RWPE2 (cell line): ENCODE measurements around the gene RUNX3.
A peak's percentile ranks its signal among the peaks of the same experiment; 100 is the strongest.

Source experiments
- ATAC-seq: fragments of 200-7000 bp; cut with Tn5 transposase; 3 replicates; pipeline ENCODE4 v1.9.1; 2021; ENCODE audit warnings: low read depth
- DNase-seq: peaks from one replicate; pipeline ENCODE4 v3.0.0-alpha.2; 2020; ENCODE audit warnings: low spot score
- H3K27ac ChIP-seq: fragments of 450-650 bp; 2 replicates; pipeline ENCODE4 v1.5.1; 2017; ENCODE audit warnings: mild to moderate bottlenecking; ENCODE audit not compliant: poor library complexity, severe bottlenecking
- H3K27me3 ChIP-seq: fragments of 250-450 bp; sonication (Bioruptor Pico); 2 replicates; pipeline ENCODE4 v1.5.1; 2021; ENCODE audit warnings: mild to moderate bottlenecking, moderate library complexity; ENCODE audit not compliant: insufficient read depth, poor library complexity, severe bottlenecking
- H3K36me3 ChIP-seq: fragments of 250-450 bp; sonication (Bioruptor Pico); 2 replicates; pipeline ENCODE4 v1.5.1; 2020; ENCODE audit warnings: low read depth, mild to moderate bottlenecking, moderate library complexity
- H3K4me1 ChIP-seq: fragments of 250-450 bp; sonication (Bioruptor Pico); 2 replicates; pipeline ENCODE4 v1.5.1; 2021; ENCODE audit warnings: mild to moderate bottlenecking, moderate library complexity; ENCODE audit not compliant: insufficient read depth, poor library complexity, severe bottlenecking
- H3K4me3 ChIP-seq: fragments of 250-450 bp; sonication (Bioruptor Pico); 2 replicates; pipeline ENCODE4 v1.5.1; 2021; ENCODE audit warnings: mild to moderate bottlenecking, moderate library complexity; ENCODE audit not compliant: severe bottlenecking
- H3K9me3 ChIP-seq: fragments of 250-450 bp; sonication (Bioruptor Pico); 2 replicates; pipeline ENCODE4 v1.5.1; 2021; ENCODE audit warnings: mild to moderate bottlenecking, moderate library complexity; ENCODE audit not compliant: severe bottlenecking
- CTCF ChIP-seq: fragments of 450-650 bp; IDR thresholded peaks from one replicate; pipeline ENCODE4 v1.5.1; 2017; ENCODE audit warnings: mild to moderate bottlenecking, moderate library complexity; ENCODE audit not compliant: poor library complexity, severe bottlenecking

Gene RUNX3

DNA sequence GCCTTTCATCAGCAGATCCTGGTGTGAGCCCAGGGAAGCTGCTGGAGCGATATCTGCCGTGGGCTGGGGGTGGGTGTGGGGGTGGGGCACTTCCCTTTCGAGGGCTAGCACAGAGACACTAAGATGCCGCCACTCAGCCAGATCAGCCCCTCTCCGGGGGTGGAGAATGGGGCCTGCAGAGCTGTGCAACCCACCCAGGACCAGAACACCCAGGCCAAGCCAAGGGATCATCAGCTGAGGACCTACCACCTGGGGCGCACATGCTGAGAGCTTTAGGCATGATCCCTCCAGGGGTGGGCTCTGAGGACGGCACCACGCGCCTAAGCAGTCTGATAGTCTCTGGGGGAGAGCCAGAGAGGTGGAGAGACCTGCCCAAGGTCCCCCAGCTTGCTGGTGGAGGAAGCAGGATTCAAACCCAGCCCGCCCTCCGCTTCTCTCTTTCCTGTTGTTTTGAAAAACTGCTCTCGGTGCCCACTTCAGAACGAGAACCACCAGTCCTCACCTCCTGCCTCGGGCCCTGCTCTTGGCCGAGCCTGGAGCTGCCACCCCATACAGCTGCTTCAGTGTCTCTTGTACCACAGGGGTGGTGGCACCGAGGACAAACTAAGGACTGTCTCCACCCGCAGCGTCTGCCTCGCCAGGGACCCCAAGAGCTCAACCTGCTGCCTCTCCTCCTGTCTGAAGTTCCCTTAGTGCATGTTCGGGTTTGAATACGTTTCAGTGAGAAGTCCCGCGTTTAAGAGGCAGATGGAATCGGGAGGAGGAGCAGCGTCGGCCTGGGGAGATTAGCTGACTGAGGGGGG, 39.7 kb upstream of the RUNX3 start:
- ATAC-seq (no peak), DNase-seq (peak; percentile 41)
- no peak for TF ChIP-seq CTCF
- no peak overlapping the region for H3K27ac ChIP-seq
- H3K4me1 ChIP-seq = peaks cover 15% of the 10 kb centered on the region
- no peaks in the 10 kb centered on the region for H3K27me3 ChIP-seq
- H3K4me3 ChIP-seq = no peak overlapping the region
- H3K9me3 ChIP-seq = no peaks in the 10 kb centered on the region
- H3K36me3 ChIP-seq = no peaks in the 10 kb centered on the region

DNA sequence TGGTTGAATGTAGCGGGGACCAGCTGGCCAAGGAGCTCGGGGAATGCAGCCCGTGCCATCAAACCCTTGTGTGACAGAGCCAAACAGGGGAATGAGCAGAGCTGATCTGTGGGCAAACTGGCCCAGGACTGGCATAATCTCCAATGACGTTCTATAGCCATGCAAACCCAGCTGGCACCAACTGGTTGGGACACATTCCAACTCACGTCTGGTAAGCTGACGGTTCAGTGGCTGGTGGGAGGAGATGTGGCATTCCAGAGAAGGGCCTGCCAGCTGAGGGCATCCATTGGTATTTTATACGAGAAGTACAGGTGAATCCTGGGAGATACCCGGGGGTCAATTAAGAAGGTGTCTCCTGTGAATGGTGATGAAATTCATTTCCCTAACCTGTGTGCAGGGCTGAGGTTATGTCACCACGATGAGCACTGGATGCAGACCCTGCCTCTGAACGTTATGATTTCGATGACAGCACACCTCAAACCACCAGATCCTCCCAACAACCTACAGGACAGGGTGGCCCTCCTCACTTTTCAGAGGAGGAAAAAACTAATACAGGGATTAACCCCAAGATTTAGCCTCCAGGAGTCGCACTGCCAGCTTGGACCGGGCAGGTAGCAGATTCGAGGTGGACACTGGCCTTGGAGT, 39.0 kb upstream of the RUNX3 start:
- ATAC-seq = no peak
- no peaks in the 10 kb centered on the region for H3K36me3 ChIP-seq
- no peak for TF ChIP-seq CTCF

GRCh38 chr1:24967962-24968361, 37.9 kb upstream of the RUNX3 start:
- no peak for TF ChIP-seq CTCF
- no peaks in the 10 kb centered on the region for H3K9me3 ChIP-seq
- H3K27me3 ChIP-seq = no peaks in the 10 kb centered on the region
- ATAC-seq (no peak), DNase-seq (no peak)
- H3K27ac ChIP-seq = no peak overlapping the region
- no peak overlapping the region for H3K4me3 ChIP-seq
- H3K4me1 ChIP-seq = peaks cover 15% of the 10 kb centered on the region
- H3K36me3 ChIP-seq = no peaks in the 10 kb centered on the region

More for the DNA sequence above, 39.0 kb upstream of the RUNX3 start:
- Histone ChIP-seq H3K27ac (no peak overlapping the region), H3K9me3 (no peaks in the 10 kb centered on the region), H3K4me3 (no peak overlapping the region), H3K27me3 (no peaks in the 10 kb centered on the region), H3K4me1 (peaks cover 15% of the 10 kb centered on the region)
- peak; percentile 19 for DNase-seq

- no peak for DNase-seq
- ATAC-seq = no peak
- TF ChIP-seq CTCF = no peak
- Histone ChIP-seq H3K27ac (no peak overlapping the region), H3K36me3 (no peaks in the 10 kb centered on the region), H3K4me1 (peaks cover 12% of the 10 kb centered on the region), H3K4me3 (no peak overlapping the region), H3K9me3 (no peaks in the 10 kb centered on the region), H3K27me3 (no peaks in the 10 kb centered on the region)
Observed at GRCh38 chr1:24967555-24967954, 37.5 kb upstream of the RUNX3 start.
